Measurements from ENCODE around the gene GRK1.

The GRK1 gene

DNA sequence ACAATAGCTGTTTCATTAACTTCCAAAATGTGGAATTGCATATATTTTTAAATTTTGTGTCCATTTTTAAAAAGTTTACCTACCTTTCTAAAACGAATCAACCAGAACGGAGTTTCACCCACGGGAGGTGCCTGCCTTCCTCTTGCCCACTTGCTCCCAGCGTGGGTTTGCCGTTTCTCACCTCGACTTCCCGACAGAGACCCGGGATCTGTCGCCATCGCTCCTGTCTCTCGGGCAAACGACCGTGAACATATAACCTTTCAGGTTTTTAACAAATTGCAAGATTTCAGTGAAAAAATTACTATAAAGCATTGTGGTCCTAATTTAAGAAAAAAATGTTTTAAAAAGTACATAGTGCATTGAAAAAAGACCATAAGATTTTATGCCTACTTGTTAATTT is 96.2 kb downstream of the GRK1 start:
- H3K4me3 ChIP-seq (ENCODE audit: low read depth, low read length): no peak overlapping the region
- in situ Hi-C loops (cut with HindIII; ENCODE audit: low sequenced_read_pairs): no loop called here
- TF ChIP-seq, protein P1, sequence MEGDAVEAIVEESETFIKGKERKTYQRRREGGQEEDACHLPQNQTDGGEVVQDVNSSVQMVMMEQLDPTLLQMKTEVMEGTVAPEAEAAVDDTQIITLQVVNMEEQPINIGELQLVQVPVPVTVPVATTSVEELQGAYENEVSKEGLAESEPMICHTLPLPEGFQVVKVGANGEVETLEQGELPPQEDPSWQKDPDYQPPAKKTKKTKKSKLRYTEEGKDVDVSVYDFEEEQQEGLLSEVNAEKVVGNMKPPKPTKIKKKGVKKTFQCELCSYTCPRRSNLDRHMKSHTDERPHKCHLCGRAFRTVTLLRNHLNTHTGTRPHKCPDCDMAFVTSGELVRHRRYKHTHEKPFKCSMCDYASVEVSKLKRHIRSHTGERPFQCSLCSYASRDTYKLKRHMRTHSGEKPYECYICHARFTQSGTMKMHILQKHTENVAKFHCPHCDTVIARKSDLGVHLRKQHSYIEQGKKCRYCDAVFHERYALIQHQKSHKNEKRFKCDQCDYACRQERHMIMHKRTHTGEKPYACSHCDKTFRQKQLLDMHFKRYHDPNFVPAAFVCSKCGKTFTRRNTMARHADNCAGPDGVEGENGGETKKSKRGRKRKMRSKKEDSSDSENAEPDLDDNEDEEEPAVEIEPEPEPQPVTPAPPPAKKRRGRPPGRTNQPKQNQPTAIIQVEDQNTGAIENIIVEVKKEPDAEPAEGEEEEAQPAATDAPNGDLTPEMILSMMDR (IDR thresholded peaks at IDR 0.05; ENCODE audit: low read depth, low read length): no peak
- no peak for DNase-seq (ENCODE audit: low read depth, low spot score)

DNA sequence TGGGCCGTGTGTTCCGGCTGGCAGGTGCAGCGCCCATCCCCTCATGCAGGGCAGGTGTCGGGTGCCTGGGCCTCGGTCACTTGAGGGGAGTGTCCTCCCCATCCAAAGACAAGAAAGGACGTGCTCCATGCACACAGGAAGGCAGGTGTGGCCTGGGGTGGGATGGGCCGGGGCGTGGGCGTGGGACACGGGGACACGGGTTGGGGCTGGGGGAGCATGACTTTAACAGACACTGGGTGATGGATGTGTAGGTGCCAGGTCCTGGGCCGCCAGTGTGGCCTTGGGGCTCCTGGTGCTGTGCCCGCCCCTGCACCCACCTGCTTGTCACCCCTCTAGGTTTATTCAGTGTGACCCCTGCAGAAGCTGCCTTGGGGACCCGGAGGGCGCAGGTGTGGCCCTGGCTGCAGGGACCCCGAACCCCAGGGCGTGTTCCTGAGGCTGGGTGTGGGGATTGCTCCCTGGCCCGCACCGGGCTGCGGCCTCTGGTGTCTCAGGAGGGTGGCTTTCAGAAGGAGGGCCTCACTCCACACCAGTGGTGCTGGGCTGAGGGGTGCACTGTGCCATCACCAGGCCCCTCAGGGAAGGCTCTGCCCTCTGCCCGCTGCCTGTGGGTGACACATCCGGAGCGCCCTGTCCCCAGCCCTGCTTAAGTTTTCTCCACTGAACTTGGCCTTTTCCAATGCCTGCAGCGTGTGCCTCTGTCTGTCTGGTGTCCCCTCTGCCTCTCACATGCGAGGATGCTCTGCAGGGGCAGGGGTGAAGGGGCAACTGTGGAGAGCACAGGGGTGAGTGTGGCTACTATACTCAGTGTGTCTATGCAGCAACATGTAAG is 97.2 kb downstream of the GRK1 start:
- H3K4me3 ChIP-seq (ENCODE audit: low read depth, low read length): no peak overlapping the region
- in situ Hi-C loops (cut with HindIII; ENCODE audit: low sequenced_read_pairs): no loop called here
- TF ChIP-seq, protein P1 (IDR thresholded peaks at IDR 0.05; ENCODE audit: low read depth, low read length): no peak
- DNase-seq (ENCODE audit: low read depth, low spot score): no peak

DNA sequence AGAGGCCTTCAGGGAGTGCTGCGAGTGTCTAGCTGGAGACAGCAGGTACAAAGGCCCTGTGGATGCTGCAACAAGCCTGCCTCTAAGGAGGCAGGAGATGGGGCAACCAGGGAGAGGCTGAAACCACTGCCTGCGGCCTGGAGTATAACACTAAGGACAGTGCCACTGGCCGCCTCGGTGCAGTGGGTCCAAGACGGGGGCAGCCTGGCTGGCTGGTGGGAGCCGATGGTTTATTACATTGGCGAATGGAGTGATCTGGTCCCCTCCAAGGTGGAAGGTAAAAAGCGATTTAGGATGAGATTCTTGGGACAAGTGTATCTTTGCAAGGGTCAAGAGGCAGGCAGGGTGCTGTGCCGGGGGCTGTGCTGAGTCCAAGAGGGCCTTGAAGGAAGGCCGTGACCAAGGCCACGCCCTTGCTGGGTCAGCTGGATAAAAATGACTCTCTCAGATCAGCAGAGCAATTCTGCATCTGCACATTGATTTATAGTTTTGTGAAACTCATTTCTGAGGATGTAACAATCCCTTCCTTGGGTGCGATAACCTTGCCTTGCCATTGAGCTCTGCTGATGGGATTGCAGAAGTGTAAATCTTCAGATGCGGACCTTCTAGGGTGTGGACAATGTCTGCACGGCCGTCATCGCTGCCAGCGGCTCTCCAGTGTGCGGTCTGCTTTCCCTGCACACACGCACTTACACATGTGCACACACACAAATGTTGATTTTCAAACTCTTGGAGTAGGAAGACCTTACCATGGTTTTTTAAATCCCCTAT is 98.0 kb downstream of the GRK1 start:
- TF ChIP-seq, protein P1 (IDR thresholded peaks at IDR 0.05; ENCODE audit: low read depth, low read length): no peak
- in situ Hi-C loops (cut with HindIII; ENCODE audit: low sequenced_read_pairs): no loop called here
- no peak overlapping the region for H3K4me3 ChIP-seq (ENCODE audit: low read depth, low read length)
- no peak for DNase-seq (ENCODE audit: low read depth, low spot score)

DNA sequence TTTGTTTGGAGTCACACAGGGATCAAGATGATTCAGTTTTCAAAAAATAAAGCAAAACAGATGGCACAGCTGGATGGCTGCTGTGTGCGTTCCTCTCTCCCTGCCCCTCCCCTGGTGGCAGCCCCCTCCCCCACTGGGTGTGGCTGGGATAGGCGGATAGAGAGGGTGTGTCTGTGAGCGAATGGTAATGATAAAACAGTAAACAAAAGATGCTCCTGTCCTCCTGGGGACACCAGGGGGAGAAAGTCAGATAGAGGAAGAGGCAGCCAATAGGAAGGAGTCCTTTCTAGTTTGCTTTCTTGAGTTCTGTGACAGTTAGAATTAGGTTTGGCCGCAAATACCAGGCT is 98.5 kb downstream of the GRK1 start:
- no peak for DNase-seq (ENCODE audit: low read depth, low spot score)
- no peak overlapping the region for H3K4me3 ChIP-seq (ENCODE audit: low read depth, low read length)
- TF ChIP-seq, protein P1 (IDR thresholded peaks at IDR 0.05; ENCODE audit: low read depth, low read length): no peak
- in situ Hi-C loops (cut with HindIII; ENCODE audit: low sequenced_read_pairs): no loop called here

DNA sequence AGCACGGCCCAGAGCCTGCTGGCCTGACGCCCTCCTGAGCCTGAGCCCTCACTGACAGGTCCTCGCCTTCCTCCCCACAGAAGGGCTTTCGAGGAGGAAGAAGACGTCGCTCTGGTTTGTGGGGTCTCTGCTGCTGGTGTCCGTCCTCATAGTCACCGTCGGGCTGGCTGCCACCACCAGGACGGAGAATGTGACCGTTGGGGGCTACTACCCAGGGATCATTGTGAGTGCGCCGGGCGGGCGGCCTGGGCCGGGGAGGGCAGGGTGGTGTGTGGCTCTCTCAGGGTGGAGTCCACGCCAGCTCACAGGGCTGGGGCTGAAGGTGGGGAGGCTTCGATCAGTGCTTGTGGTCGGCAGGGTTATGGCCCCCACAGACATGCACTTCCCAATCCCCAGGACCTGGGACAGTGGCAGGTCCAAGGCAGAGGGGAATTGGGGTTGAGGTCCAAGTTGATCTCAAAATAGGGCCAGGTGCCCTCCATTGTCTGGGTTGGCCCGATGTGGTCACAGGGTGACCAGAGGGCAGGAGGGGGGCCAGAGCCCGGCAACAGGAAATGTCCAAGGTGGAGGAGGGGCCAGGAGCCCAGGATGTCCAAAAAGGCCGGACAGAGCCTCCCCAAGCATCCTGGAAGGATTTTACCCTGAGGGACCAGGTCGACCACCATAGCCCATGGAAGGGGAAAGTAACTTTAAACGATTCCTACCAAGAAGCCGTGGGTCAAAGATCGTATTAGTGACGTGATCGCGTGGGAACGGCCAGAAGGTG is 99.2 kb downstream of the GRK1 start:
- in situ Hi-C loops (cut with HindIII; ENCODE audit: low sequenced_read_pairs): no loop called here
- DNase-seq (ENCODE audit: low read depth, low spot score): no peak
- TF ChIP-seq, protein P1 (IDR thresholded peaks at IDR 0.05; ENCODE audit: low read depth, low read length): no peak
- H3K4me3 ChIP-seq (ENCODE audit: low read depth, low read length): no peak overlapping the region

DNA sequence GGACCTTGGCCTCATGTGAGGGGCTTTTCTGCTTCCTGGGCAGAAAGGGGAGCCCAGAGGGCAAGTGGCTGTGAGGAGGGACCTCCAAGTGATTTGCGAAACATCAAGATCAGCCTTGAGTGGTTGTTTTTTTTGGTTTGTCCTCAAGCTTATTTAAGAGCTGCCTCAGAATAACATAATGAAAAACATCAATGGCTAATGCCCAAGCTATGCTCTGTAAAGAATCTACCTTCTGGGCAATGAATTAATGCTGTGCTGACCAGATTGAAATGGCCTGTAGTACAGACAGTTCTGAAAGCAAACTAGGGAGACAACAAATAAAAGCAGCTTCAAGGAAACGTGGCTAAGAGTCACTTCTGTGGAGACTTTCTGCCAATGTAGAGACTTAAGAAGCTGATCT is 100.3 kb downstream of the GRK1 start:
- TF ChIP-seq, protein P1 (IDR thresholded peaks at IDR 0.05; ENCODE audit: low read depth, low read length): no peak
- no peak overlapping the region for H3K4me3 ChIP-seq (ENCODE audit: low read depth, low read length)
- in situ Hi-C loops (cut with HindIII; ENCODE audit: low sequenced_read_pairs): no loop called here
- no peak for DNase-seq (ENCODE audit: low read depth, low spot score)

Data from astrocyte of the spinal cord (primary cell).